ENCODE measurements around the gene CACNB2. TPM values are rescaled to one million over a fixed set of nuclear protein-coding genes. Genes with fewer than 3 reads are reported as not detected.
A peak's percentile ranks its signal among the peaks of the same experiment; 100 is the strongest.

CACNB2 gene
- total RNA-seq, 1 experiment from 2014 or later, result not detected

DNA sequence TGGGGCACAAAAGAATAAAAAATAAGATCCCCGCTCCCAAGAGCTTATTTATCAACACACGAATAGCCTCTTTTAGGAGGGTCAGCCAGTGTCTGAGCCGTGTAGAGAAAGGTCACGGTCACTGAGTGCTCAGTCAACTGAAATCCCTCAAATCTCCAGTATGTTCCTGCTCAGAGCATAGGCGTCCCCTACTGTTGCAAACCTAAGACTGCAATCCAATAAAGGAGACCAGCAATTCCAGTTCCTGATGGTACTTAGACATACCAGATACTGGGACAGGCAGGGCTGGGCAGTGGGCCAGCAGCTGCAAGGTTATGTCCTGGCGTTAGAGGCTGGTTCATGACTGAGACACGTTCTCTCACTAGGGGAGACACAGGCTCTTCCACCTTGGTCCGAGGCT lies 93.6 kb downstream of the CACNB2 start:
- no peaks in the 10 kb centered on the region for H3K36me3 ChIP-seq (ENCODE audit: low read depth)
- POLR2A ChIA-PET (ENCODE audit: unreplicated experiment), result no interaction called here
- BruUV-seq (replicated peaks), result no TSS peak

DNA sequence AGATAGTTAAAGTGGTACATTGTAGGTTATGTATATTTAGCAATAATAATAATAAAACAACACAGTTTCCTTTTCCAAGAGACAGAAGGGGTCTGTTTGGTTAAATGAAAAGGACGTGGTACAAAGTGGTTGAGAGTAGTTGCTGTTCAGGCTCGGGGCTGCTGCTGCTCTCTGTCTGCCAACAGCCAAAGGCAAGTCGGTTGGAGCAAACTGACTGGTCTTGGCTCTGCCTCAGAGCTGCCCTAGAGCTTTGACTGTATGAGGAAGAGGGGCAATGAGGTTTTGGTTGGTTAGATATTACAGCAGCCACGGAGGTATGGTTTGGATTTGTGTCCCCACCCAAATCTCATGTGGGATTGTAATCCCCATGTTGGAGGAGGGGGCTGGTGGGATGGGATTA lies 95.3 kb downstream of the CACNB2 start:
- Histone ChIP-seq H4K20me1 (ENCODE audit: insufficient read depth) (no peaks in the 10 kb centered on the region), H3K9me2 (ENCODE audit: insufficient read depth) (no peaks in the 10 kb centered on the region), H3K27ac (no peak overlapping the region), H3K27me3 (ENCODE audit: insufficient read depth, low read depth) (no peaks in the 10 kb centered on the region), H3K4me2 (no peak overlapping the region), H3K4me1 (replicated peaks; ENCODE audit: insufficient read depth) (no peaks in the 10 kb centered on the region), H3K36me3 (ENCODE audit: low read depth) (no peaks in the 10 kb centered on the region), H2AFZ (no peak overlapping the region), H3K4me3 (no peak overlapping the region), H3K9me3 (ENCODE audit: insufficient read depth, low read depth) (no peaks in the 10 kb centered on the region), H3K79me2 (ENCODE audit: low read depth) (no peaks in the 10 kb centered on the region), H3F3A (ENCODE audit: insufficient read depth, low read depth) (no peaks in the 10 kb centered on the region)
- no TSS peak for BruUV-seq (replicated peaks)
- intact Hi-C loops (cut with micrococcal nuclease; ENCODE audit: unreplicated experiment), result loop anchor here (5.0 to 10.0 kb wide), 2 partner anchors 628 to 801 kb away; no protein-coding TSS in a partner anchor
- ChIA-PET CTCF (no interaction called here), POLR2A (ENCODE audit: unreplicated experiment) (no interaction called here)
- DNase-seq, result no peak
- TF ChIP-seq, protein P1, sequence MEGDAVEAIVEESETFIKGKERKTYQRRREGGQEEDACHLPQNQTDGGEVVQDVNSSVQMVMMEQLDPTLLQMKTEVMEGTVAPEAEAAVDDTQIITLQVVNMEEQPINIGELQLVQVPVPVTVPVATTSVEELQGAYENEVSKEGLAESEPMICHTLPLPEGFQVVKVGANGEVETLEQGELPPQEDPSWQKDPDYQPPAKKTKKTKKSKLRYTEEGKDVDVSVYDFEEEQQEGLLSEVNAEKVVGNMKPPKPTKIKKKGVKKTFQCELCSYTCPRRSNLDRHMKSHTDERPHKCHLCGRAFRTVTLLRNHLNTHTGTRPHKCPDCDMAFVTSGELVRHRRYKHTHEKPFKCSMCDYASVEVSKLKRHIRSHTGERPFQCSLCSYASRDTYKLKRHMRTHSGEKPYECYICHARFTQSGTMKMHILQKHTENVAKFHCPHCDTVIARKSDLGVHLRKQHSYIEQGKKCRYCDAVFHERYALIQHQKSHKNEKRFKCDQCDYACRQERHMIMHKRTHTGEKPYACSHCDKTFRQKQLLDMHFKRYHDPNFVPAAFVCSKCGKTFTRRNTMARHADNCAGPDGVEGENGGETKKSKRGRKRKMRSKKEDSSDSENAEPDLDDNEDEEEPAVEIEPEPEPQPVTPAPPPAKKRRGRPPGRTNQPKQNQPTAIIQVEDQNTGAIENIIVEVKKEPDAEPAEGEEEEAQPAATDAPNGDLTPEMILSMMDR (conservative IDR thresholded peaks at IDR 0.05), result no peak
- TF ChIP-seq EZH2 (IDR thresholded peaks at IDR 0.05; ENCODE audit: low read depth), result no peak

More for the DNA sequence above, 93.6 kb downstream of the CACNB2 start:
- no peak overlapping the region for H2AFZ ChIP-seq
- TF ChIP-seq, protein P1 (conservative IDR thresholded peaks at IDR 0.05), result no peak; the same call in 1 of the 2 replicates
- TF ChIP-seq EZH2 (IDR thresholded peaks at IDR 0.05; ENCODE audit: low read depth), result no peak
- H3K9me2 ChIP-seq (ENCODE audit: insufficient read depth), result no peaks in the 10 kb centered on the region
- no peak overlapping the region for H3K4me2 ChIP-seq
- DNase-seq, result peak in 1 of 2 experiments; percentile 12
- H4K20me1 ChIP-seq (ENCODE audit: insufficient read depth), result no peaks in the 10 kb centered on the region
- CTCF ChIA-PET, result no interaction called here
- no peaks in the 10 kb centered on the region for H3K4me1 ChIP-seq (replicated peaks; ENCODE audit: insufficient read depth)
- no peaks in the 10 kb centered on the region for H3K79me2 ChIP-seq (ENCODE audit: low read depth)
- H3K9me3 ChIP-seq (ENCODE audit: insufficient read depth, low read depth), result no peaks in the 10 kb centered on the region
- H3F3A ChIP-seq (ENCODE audit: insufficient read depth, low read depth), result no peaks in the 10 kb centered on the region
- intact Hi-C loops (cut with micrococcal nuclease; ENCODE audit: unreplicated experiment), result loop anchor here (10.0 kb wide), 1 partner anchor 799 kb away; no protein-coding TSS in a partner anchor
- no peak overlapping the region for H3K4me3 ChIP-seq
- H3K27me3 ChIP-seq (ENCODE audit: insufficient read depth, low read depth), result no peaks in the 10 kb centered on the region
- H3K27ac ChIP-seq, result no peak overlapping the region

DNA sequence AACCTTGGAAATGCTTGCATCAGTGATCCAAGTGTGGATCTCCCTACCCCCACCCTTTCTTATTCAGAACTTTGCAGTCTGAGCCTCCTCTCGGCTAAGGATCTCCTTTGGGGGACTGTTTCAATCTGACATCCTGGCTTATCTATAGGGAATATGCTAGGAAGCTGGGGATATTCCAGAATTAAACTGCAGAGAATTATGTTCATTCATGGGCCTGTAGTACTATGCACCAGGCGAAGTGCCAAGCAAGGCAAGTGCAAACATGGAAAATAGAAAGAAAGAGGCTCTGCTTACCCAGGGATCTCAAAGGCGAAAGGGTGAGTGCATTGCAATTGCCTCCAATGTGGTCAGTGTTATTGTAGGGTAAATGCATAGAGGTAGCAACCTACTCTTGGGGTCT lies 96.5 kb downstream of the CACNB2 start:
- Histone ChIP-seq H3K27me3 (ENCODE audit: insufficient read depth, low read depth) (no peaks in the 10 kb centered on the region), H3K4me3 (no peak overlapping the region), H3K79me2 (ENCODE audit: low read depth) (no peaks in the 10 kb centered on the region), H3K36me3 (ENCODE audit: low read depth) (no peaks in the 10 kb centered on the region), H3K9me3 (ENCODE audit: insufficient read depth, low read depth) (no peaks in the 10 kb centered on the region), H3K27ac (no peak overlapping the region), H3K4me2 (no peak overlapping the region), H2AFZ (no peak overlapping the region), H4K20me1 (ENCODE audit: insufficient read depth) (no peaks in the 10 kb centered on the region), H3F3A (ENCODE audit: insufficient read depth, low read depth) (no peaks in the 10 kb centered on the region), H3K4me1 (replicated peaks; ENCODE audit: insufficient read depth) (no peaks in the 10 kb centered on the region), H3K9me2 (ENCODE audit: insufficient read depth) (no peaks in the 10 kb centered on the region)
- no peak for DNase-seq
- ChIA-PET CTCF (no interaction called here), POLR2A (ENCODE audit: unreplicated experiment) (no interaction called here)
- intact Hi-C loops (cut with micrococcal nuclease; ENCODE audit: unreplicated experiment), result loop anchor here (5.0 to 10.0 kb wide), 2 partner anchors 629 to 802 kb away; no protein-coding TSS in a partner anchor
- no TSS peak for BruUV-seq (replicated peaks)
- no peak for TF ChIP-seq EZH2 (IDR thresholded peaks at IDR 0.05; ENCODE audit: low read depth)
- TF ChIP-seq, protein P1 (conservative IDR thresholded peaks at IDR 0.05), result no peak
